ENCODE measurements around the gene FRMD3. TPM values are rescaled to one million over a fixed set of nuclear protein-coding genes. Genes with fewer than 3 reads are reported as not detected.

The FRMD3 gene
- total RNA-seq, 1 experiment from 2014 or later: 1.4 TPM

- ChIA-PET CTCF (no interaction called here), POLR2A (interaction anchor here (0.5 kb wide), 1 partner anchor 75 kb away, joined by 4 read pairs; no protein-coding TSS in a partner anchor)
- TF ChIP-seq CREB1 (CRISPR knock-in tag; IDR thresholded peaks at IDR 0.05) (no peak), MLX (CRISPR knock-in tag; IDR thresholded peaks at IDR 0.05) (no peak), KAT7 (CRISPR knock-in tag; IDR thresholded peaks at IDR 0.05; ENCODE audit: borderline replicate concordance) (no peak), ESRRA (CRISPR knock-in tag; IDR thresholded peaks at IDR 0.05; ENCODE audit: borderline replicate concordance) (no peak), GRHL2 (CRISPR knock-in tag; IDR thresholded peaks at IDR 0.05; ENCODE audit: insufficient replicate concordance, severe bottlenecking) (no peak), ZNF263 (CRISPR knock-in tag; IDR thresholded peaks at IDR 0.05; ENCODE audit: low read depth) (no peak), ZSCAN18 (CRISPR knock-in tag; IDR thresholded peaks at IDR 0.05) (no peak)
- no peak for ATAC-seq
- Mint-ChIP-seq H3K4me1 (no peaks in the 10 kb centered on the region), H3K4me3 (no peak overlapping the region), H3K36me3 (no peaks in the 10 kb centered on the region; the same call in 1 of the 2 replicates), H3K9me3 (peaks cover 16% of the 10 kb centered on the region), H3K27ac (no peak overlapping the region), H3K27me3 (ENCODE audit: low read depth) (no peaks in the 10 kb centered on the region)
- DNase-seq (ENCODE audit: low spot score): no peak
Observed at GRCh38 chr9:83387401-83388185, 150.6 kb downstream of the FRMD3 start.

GRCh38 chr9:83385317-83385716, 152.9 kb downstream of the FRMD3 start:
- H3K27me3 Mint-ChIP-seq (ENCODE audit: low read depth): no peaks in the 10 kb centered on the region
- no peaks in the 10 kb centered on the region for H3K4me1 Mint-ChIP-seq
- no peak overlapping the region for H3K27ac Mint-ChIP-seq
- ChIA-PET CTCF (no interaction called here), POLR2A (no interaction called here)
- no peak for DNase-seq (ENCODE audit: low spot score)
- H3K4me3 Mint-ChIP-seq: no peak overlapping the region
- H3K36me3 Mint-ChIP-seq: no peaks in the 10 kb centered on the region; the same call in 1 of the 2 replicates
- ATAC-seq: no peak
- peaks cover 18% of the 10 kb centered on the region for H3K9me3 Mint-ChIP-seq
- TF ChIP-seq ZBTB43 (CRISPR knock-in tag; IDR thresholded peaks at IDR 0.05): no peak
- TF ChIP-seq ATF1 (CRISPR knock-in tag; IDR thresholded peaks at IDR 0.05): no peak
- TF ChIP-seq TCF7 (CRISPR knock-in tag; IDR thresholded peaks at IDR 0.05; ENCODE audit: low read depth): no peak
- no peak for TF ChIP-seq ZNF396 (CRISPR knock-in tag; IDR thresholded peaks at IDR 0.05; ENCODE audit: borderline replicate concordance)
- no peak for TF ChIP-seq NR1H2 (CRISPR knock-in tag; IDR thresholded peaks at IDR 0.05)
- no peak for TF ChIP-seq MYBL2 (CRISPR knock-in tag; IDR thresholded peaks at IDR 0.05)
- TF ChIP-seq TEAD4 (CRISPR knock-in tag; IDR thresholded peaks at IDR 0.05): no peak
- TF ChIP-seq E2F1 (CRISPR knock-in tag; IDR thresholded peaks at IDR 0.05): no peak
- no peak for TF ChIP-seq ZNF416 (CRISPR knock-in tag; IDR thresholded peaks at IDR 0.05)

- no peaks in the 10 kb centered on the region for H3K4me1 Mint-ChIP-seq
- TF ChIP-seq KAT7 (CRISPR knock-in tag; IDR thresholded peaks at IDR 0.05; ENCODE audit: borderline replicate concordance) (no peak), OVOL2 (CRISPR knock-in tag; IDR thresholded peaks at IDR 0.05; ENCODE audit: borderline replicate concordance) (no peak), RELA (CRISPR knock-in tag; IDR thresholded peaks at IDR 0.05; ENCODE audit: borderline replicate concordance) (no peak), PREB (CRISPR knock-in tag; IDR thresholded peaks at IDR 0.05; ENCODE audit: borderline replicate concordance) (no peak), SP1 (CRISPR knock-in tag; conservative IDR thresholded peaks at IDR 0.05) (no peak), FOXP1 (CRISPR knock-in tag; IDR thresholded peaks at IDR 0.05; ENCODE audit: borderline replicate concordance) (no peak), USF2 (CRISPR knock-in tag; IDR thresholded peaks at IDR 0.05) (no peak), GTF2I (CRISPR knock-in tag; conservative IDR thresholded peaks at IDR 0.05) (no peak), ZSCAN18 (CRISPR knock-in tag; IDR thresholded peaks at IDR 0.05) (no peak)
- H3K27ac Mint-ChIP-seq: no peak overlapping the region
- no peak for ATAC-seq
- peaks cover 18% of the 10 kb centered on the region for H3K9me3 Mint-ChIP-seq
- no peaks in the 10 kb centered on the region for H3K27me3 Mint-ChIP-seq (ENCODE audit: low read depth)
- ChIA-PET POLR2A (no interaction called here), CTCF (no interaction called here)
- no peak overlapping the region for H3K4me3 Mint-ChIP-seq
- DNase-seq (ENCODE audit: low spot score): no peak
- no peaks in the 10 kb centered on the region; the same call in 1 of the 2 replicates for H3K36me3 Mint-ChIP-seq
Observed at GRCh38 chr9:83384214-83384613, 154.0 kb downstream of the FRMD3 start.

Data from WTC11 (cell line).